GM12875 (cell line): ENCODE measurements around the gene RNF20.

ENCODE experiments used
- H3K4me3 ChIP-seq: one replicate; pipeline ENCODE4 v1.5.1; 2011; ENCODE audit warnings: low read depth, low read length, control low read depth
- TF ChIP-seq, protein P1 (sequence below): IDR thresholded peaks from 2 replicates; pipeline ENCODE4 v1.5.1; 2011; ENCODE audit warnings: low read depth, mild to moderate bottlenecking, control low read depth, inconsistent platforms, low read length, moderate library complexity, borderline replicate concordance; ENCODE audit not compliant: insufficient read depth

Gene RNF20

DNA sequence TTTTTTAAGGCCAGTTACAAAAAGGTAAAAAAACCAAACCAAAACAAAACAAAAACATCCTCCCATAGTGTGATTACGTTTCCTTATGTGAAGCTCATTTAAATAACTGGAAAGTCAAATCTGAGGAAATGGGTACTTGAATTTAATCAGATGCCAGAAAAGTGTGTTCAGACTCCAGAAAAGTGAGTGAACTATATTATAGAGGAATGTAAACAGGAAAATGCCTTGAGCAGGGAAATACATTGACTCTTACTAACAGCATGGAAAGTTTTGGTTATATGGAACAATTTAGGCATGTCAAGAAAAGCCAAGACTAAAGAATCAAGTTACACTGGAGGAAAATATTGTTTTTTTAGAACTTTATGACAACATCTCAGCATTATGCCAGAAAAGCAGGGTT, 37.8 kb upstream of the RNF20 start:
- TF ChIP-seq, protein P1, sequence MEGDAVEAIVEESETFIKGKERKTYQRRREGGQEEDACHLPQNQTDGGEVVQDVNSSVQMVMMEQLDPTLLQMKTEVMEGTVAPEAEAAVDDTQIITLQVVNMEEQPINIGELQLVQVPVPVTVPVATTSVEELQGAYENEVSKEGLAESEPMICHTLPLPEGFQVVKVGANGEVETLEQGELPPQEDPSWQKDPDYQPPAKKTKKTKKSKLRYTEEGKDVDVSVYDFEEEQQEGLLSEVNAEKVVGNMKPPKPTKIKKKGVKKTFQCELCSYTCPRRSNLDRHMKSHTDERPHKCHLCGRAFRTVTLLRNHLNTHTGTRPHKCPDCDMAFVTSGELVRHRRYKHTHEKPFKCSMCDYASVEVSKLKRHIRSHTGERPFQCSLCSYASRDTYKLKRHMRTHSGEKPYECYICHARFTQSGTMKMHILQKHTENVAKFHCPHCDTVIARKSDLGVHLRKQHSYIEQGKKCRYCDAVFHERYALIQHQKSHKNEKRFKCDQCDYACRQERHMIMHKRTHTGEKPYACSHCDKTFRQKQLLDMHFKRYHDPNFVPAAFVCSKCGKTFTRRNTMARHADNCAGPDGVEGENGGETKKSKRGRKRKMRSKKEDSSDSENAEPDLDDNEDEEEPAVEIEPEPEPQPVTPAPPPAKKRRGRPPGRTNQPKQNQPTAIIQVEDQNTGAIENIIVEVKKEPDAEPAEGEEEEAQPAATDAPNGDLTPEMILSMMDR: no peak
- H3K4me3 ChIP-seq: no peak overlapping the region

DNA sequence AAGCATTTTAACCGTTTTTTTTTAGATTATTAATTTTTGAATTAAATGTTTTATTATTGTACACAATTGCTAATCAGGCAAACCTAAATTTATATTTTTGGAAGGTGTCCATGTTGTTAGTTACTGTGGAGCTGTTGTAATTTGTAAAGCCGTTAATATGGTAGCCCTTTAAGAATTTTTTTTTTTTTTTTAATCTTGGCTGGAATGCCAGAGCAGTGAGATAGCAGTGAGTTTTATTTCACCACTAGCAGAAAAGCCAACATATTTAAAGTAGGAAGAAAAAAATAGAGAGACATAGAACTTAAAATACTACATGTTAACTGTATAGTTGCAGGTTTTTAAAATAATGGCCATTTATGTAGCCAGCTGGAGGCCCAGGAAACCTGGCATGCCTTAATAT, 35.3 kb upstream of the RNF20 start:
- TF ChIP-seq, protein P1: no peak
- no peak overlapping the region for H3K4me3 ChIP-seq

DNA sequence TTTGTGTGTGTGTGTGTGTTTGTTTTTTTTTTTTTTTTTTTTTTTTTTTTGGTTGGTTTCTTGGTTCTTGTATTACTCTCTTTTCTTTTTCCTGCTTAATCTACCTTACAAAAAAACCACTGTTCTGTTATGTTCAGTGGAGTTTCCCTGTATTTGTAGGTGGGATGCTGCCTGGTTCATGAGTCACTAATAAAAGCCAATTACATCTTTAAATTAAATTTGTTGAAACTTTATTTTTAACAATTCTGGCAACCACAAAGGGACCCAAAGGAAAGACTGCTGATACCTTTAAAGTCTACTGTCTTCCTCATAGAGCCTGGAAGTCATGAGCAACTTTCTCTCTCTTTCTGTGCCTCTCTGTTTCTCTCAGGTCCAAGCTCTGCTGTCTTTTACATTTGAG, 29.5 kb upstream of the RNF20 start:
- H3K4me3 ChIP-seq: no peak overlapping the region
- TF ChIP-seq, protein P1: no peak

DNA sequence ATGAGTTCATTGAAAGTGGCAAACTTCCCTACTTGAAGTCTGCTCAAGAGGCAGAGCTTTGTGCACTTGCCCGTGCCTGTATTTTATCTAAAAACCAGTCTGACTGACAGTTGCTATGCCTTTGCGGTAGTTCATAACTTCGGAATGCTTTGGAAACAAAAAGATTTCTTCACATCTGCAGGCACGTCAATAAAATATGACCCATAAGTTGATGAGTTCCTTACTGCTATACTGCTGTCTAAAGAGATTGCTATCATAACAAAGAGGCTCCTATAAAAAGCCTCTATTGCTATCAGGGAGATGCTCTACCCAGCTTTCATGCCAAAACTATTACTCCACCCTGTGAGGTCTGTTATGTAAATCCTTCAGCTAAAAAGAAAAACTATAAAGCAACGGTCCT, 25.4 kb upstream of the RNF20 start:
- TF ChIP-seq, protein P1: no peak
- no peak overlapping the region for H3K4me3 ChIP-seq

DNA sequence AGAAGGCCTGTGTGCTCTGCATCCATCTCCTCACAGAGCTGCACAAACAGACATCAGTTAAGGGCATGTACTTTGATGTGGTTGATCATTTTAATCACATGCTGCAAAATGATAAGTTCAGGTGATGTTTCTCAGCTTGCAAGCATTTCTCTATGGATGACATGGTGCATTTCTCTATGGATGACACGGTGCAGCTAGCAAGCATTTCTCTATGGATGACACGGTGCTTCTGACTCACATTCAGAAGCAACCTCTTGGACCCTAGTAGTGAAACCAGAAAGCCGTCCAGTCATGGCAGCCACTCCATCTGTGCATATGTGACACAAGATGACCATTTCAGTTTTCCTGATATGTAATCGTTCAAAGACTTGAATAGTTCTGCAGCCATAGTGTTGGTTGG, 24.1 kb upstream of the RNF20 start:
- no peak overlapping the region for H3K4me3 ChIP-seq
- TF ChIP-seq, protein P1: no peak

DNA sequence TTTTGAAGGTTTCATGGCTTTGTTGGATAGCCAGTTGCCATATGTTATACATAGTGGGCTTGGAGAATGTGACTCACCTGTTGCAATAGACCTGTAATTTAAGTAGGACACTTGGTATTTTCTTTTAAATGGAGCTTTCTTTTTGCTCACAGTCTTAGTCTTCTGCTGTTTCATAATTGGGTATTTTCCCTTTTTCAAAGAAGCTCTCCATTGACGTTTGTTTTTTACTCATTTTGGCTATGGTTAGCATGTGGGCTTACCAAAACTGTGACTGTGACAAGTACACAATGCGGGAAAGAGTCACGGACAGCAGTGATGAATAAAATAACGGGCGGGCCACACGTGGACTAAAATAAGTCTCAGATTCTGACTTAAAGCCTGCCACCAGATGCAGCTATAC, 23.2 kb upstream of the RNF20 start:
- H3K4me3 ChIP-seq: no peak overlapping the region
- TF ChIP-seq, protein P1: no peak

DNA sequence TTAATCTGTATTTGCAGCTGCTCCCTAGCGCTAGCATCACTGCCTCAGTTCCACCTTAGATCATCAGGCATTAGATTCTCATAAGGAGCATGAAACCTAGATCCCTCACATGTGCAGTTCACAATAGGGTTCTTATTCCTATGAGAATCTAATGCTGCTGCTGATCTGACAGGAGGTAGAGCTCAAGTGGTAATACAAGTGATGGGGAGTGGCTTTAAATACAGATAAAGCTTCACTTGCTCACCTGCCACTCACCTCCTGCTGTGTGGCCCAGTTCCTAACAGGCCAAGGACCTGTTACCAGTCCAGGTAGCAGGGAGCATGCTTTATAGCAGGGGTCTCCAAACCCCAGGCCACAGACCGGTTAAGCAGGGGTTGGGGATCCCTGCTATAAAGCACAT, 22.6 kb upstream of the RNF20 start:
- H3K4me3 ChIP-seq: no peak overlapping the region
- TF ChIP-seq, protein P1: no peak
